Measurements from ENCODE around the gene HORMAD1. TPM values are rescaled to one million over a fixed set of nuclear protein-coding genes. Genes with fewer than 3 reads are reported as not detected.

The HORMAD1 gene
- total RNA-seq, 1 experiment from 2014 or later = not detected

DNA sequence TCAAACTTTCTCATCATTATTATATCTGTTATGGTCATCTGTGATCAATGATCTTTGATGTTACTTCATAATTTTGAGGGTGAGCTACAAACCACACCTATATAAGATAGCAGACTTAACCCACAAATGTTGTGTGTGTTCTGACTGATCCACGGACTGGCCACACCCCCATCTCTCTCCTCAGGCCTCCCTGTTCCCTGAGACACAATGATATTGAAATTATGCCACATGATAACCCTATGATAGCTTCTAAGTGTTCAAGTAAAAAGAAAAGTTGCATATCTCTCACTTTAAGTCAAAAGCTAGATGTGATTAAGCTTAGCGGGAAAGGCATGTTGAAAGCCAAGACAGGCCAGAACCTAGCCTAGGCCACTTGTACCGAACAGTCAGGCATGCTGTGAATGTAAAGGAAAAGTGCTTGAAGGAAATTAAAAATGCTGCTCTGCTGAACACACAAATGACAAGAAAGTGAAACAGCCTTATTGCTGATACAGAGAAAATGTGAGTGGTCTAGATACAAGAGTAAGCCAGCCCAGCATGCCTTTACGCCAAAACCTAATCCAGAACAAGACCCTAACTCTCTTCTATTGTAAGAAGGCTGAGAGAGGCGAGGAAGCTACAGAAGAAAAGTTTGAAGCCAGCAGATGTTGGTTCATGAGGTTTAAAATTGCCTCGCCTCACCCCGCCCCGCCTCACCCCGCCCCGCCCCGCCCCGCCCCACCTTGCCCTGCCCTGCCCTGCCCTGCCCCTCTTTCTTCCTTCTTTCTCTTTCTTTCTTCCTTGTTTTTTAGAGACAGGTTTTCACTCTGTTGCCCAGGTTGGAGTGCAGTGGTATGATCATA lies 28.4 kb upstream of the HORMAD1 start:
- no peaks in the 10 kb centered on the region for H3K9me3 Mint-ChIP-seq (ENCODE audit: unreplicated experiment)
- no peak overlapping the region for H3K4me3 Mint-ChIP-seq (ENCODE audit: unreplicated experiment)
- no peak for DNase-seq (ENCODE audit: unreplicated experiment)
- no TSS peak for BruUV-seq (replicated peaks)
- TF ChIP-seq CTCF (IDR thresholded peaks at IDR 0.05; ENCODE audit: unreplicated experiment) = no peak
- no peaks in the 10 kb centered on the region for H3K27me3 Mint-ChIP-seq (ENCODE audit: insufficient read depth, unreplicated experiment)
- intact Hi-C loops (cut with micrococcal nuclease) = no loop called here
- H3K36me3 Mint-ChIP-seq (ENCODE audit: insufficient read depth, unreplicated experiment) = no peaks in the 10 kb centered on the region
- H3K4me1 Mint-ChIP-seq (ENCODE audit: insufficient read depth, unreplicated experiment) = peaks cover 15% of the 10 kb centered on the region
- no peak overlapping the region for H3K27ac Mint-ChIP-seq (ENCODE audit: low read depth, unreplicated experiment)
- CTCF ChIA-PET = interaction anchor here (0.5 to 1.7 kb wide), 7 partner anchors 14 to 217 kb away, joined by 3 to 5 read pairs (median 3); no protein-coding TSS in a partner anchor
- POLR2A ChIA-PET = interaction anchor here (0.6 to 2.1 kb wide), 7 partner anchors 10 to 603 kb away, joined by 3 to 7 read pairs (median 3); partner anchors contain the start of gene GOLPH3L

- ChIA-PET CTCF (interaction anchor here (0.6 to 1.6 kb wide), 3 partner anchors 18 to 282 kb away, joined by 3 to 4 read pairs (median 4); no protein-coding TSS in a partner anchor), POLR2A (interaction anchor here (0.6 kb wide), 1 partner anchor 28 kb away, joined by 3 read pairs; no protein-coding TSS in a partner anchor)
- no peak overlapping the region for H3K4me3 Mint-ChIP-seq (ENCODE audit: unreplicated experiment)
- no peaks in the 10 kb centered on the region for H3K4me1 Mint-ChIP-seq (ENCODE audit: insufficient read depth, unreplicated experiment)
- H3K27me3 Mint-ChIP-seq (ENCODE audit: insufficient read depth, unreplicated experiment) = no peaks in the 10 kb centered on the region
- H3K36me3 Mint-ChIP-seq (ENCODE audit: insufficient read depth, unreplicated experiment) = no peaks in the 10 kb centered on the region
- H3K27ac Mint-ChIP-seq (ENCODE audit: low read depth, unreplicated experiment) = no peak overlapping the region
- DNase-seq (ENCODE audit: unreplicated experiment) = no peak
- intact Hi-C loops (cut with micrococcal nuclease) = no loop called here
- BruUV-seq (replicated peaks) = no TSS peak
- H3K9me3 Mint-ChIP-seq (ENCODE audit: unreplicated experiment) = no peaks in the 10 kb centered on the region
- TF ChIP-seq CTCF (IDR thresholded peaks at IDR 0.05; ENCODE audit: unreplicated experiment) = no peak
These were observed 9.5 kb upstream of the HORMAD1 start for GRCh38 chr1:150730130-150730721.

DNA sequence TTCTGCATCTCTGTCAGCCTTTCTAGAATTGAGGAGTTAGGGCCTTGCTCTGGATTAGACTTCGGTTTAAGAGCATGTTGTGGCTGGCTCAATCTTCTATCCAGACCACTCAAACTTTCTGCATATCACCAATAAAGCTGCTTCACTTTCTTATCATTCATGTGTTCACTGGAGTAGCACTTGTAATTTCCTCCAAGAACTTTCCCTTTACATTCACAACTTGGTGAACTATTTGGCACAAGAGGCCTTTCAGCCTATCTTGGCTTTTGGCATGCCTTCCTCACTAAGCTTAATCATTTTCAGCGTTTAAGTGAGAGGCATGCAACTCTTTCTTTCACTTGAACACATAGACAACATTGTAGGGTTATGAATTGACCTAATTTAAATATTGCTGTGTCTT lies 3.6 kb upstream of the HORMAD1 start:
- no peak for DNase-seq (ENCODE audit: unreplicated experiment)
- Mint-ChIP-seq H3K27me3 (ENCODE audit: insufficient read depth, unreplicated experiment) (no peaks in the 10 kb centered on the region), H3K27ac (ENCODE audit: low read depth, unreplicated experiment) (no peak overlapping the region), H3K9me3 (ENCODE audit: unreplicated experiment) (no peaks in the 10 kb centered on the region), H3K4me3 (ENCODE audit: unreplicated experiment) (no peak overlapping the region), H3K4me1 (ENCODE audit: insufficient read depth, unreplicated experiment) (no peaks in the 10 kb centered on the region), H3K36me3 (ENCODE audit: insufficient read depth, unreplicated experiment) (no peaks in the 10 kb centered on the region)
- ChIA-PET CTCF (interaction anchor here (0.6 to 1.1 kb wide), 4 partner anchors 27 to 211 kb away, joined by 3 to 5 read pairs (median 4); partner anchors contain the start of gene GOLPH3L), POLR2A (interaction anchor here (0.7 to 1.4 kb wide), 2 partner anchors 16 to 17 kb away, joined by 3 to 5 read pairs; no protein-coding TSS in a partner anchor)
- intact Hi-C loops (cut with micrococcal nuclease) = no loop called here
- no TSS peak for BruUV-seq (replicated peaks)
- no peak for TF ChIP-seq CTCF (IDR thresholded peaks at IDR 0.05; ENCODE audit: unreplicated experiment)

DNA sequence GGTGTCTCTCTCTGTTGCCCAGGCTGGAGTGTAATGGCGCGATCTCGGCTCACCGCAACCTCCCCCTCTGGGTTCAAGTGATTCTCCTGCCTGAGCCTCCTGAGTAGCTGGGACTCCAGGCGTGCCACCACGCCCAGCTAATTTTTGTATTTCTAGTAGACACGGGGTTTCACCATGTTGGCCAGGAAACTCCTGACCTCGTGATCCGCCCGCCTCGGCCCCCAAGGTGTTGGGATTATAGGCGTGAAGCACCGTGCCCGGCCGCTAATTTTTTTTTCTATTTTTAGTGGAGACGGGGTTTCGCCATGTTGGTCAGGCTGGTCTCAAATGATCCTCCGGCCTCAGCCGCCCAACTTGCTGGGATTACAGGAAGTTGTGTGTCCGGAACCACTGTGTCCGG lies 597 bp downstream of the HORMAD1 start:
- BruUV-seq (replicated peaks) = no TSS peak
- no peak overlapping the region for H3K27ac Mint-ChIP-seq (ENCODE audit: low read depth, unreplicated experiment)
- no peaks in the 10 kb centered on the region for H3K27me3 Mint-ChIP-seq (ENCODE audit: insufficient read depth, unreplicated experiment)
- DNase-seq (ENCODE audit: unreplicated experiment) = no peak
- no peaks in the 10 kb centered on the region for H3K9me3 Mint-ChIP-seq (ENCODE audit: unreplicated experiment)
- no peaks in the 10 kb centered on the region for H3K4me1 Mint-ChIP-seq (ENCODE audit: insufficient read depth, unreplicated experiment)
- no peak for TF ChIP-seq CTCF (IDR thresholded peaks at IDR 0.05; ENCODE audit: unreplicated experiment)
- POLR2A ChIA-PET = interaction anchor here (0.6 to 1.5 kb wide), 5 partner anchors 14 to 158 kb away, joined by 3 to 4 read pairs (median 4); no protein-coding TSS in a partner anchor
- intact Hi-C loops (cut with micrococcal nuclease) = no loop called here
- no peak overlapping the region for H3K4me3 Mint-ChIP-seq (ENCODE audit: unreplicated experiment)
- CTCF ChIA-PET = no interaction called here
- H3K36me3 Mint-ChIP-seq (ENCODE audit: insufficient read depth, unreplicated experiment) = no peaks in the 10 kb centered on the region
